GM21526 (cell line): ENCODE results near the gene KIF16B.

Experiments used
- ATAC-seq: cut with Tn5 transposase; IDR thresholded peaks from one replicate; pipeline ENCODE4 v1.9.1; 2021; ENCODE audit warnings: moderate library complexity; ENCODE audit not compliant: unreplicated experiment, low FRiP score

The KIF16B gene

DNA sequence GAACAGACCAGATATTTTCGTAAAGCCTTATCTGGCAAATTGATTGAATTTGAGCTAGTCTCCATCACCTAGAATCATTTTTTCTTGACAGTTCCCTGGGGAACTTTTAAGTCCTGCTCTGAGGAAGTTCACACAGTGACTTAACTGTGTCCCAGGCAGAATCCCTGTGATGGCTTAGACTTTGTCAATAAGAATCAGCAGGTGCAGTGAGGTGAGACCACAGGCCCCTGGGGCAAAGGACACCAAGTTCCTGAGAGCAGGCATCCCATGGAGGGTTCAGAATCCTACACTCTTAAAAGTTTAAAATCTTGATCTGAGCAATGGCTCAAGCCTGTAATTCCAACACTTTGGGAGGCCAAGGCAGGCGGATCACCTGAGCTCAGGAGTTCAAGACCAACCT lies 13.0 kb downstream of the KIF16B start:
- ATAC-seq = no peak

- ATAC-seq = no peak
Measured at GRCh38 chr20:16556301-16556700, 16.9 kb downstream of the KIF16B start.

- no peak for ATAC-seq
Measured at GRCh38 chr20:16555754-16556153, 17.5 kb downstream of the KIF16B start.

- ATAC-seq = no peak
Measured at GRCh38 chr20:16554766-16555543, 18.3 kb downstream of the KIF16B start.

GRCh38 chr20:16553684-16554083 lies 19.6 kb downstream of the KIF16B start:
- no peak for ATAC-seq

DNA sequence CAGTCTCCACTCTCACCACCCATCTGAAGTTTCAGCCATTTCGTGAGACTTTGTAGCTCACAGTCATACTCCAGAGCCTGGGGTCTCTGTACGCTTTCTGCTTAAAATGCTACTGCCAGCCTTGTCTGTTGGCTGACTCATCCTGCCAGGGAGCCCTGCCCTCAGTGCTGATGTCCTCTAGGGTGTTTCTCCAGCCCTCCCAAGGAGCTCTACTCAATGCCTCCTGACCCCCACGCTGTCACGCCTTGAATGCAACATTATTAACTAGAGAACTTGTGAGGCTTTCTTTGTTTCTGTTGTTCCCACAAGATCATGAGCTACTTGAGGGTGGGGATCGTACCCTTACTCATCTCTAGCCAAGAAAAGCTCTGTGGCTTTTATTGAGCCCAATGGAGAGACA lies 20.1 kb downstream of the KIF16B start:
- no peak for ATAC-seq

DNA sequence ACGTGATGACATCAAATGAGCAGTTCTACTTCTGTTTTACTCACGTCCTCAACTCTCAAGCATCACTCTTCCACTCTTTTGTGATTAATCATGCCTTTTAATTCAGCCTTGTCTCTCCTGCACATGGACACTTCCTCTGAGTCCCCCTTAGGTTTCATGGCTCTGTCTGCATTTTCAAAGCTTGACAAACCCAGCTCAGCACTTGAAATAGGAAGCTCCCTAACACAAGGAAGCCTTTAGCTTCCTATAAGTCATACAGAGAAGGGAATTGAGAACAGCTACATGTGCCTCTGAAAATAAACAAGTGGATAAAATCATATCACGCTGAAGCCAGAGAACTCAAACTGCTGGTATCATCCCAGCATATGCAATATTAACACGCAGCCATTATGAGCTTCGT lies 21.2 kb downstream of the KIF16B start:
- ATAC-seq = no peak

GRCh38 chr20:16551607-16552006 lies 21.6 kb downstream of the KIF16B start:
- ATAC-seq = no peak

DNA sequence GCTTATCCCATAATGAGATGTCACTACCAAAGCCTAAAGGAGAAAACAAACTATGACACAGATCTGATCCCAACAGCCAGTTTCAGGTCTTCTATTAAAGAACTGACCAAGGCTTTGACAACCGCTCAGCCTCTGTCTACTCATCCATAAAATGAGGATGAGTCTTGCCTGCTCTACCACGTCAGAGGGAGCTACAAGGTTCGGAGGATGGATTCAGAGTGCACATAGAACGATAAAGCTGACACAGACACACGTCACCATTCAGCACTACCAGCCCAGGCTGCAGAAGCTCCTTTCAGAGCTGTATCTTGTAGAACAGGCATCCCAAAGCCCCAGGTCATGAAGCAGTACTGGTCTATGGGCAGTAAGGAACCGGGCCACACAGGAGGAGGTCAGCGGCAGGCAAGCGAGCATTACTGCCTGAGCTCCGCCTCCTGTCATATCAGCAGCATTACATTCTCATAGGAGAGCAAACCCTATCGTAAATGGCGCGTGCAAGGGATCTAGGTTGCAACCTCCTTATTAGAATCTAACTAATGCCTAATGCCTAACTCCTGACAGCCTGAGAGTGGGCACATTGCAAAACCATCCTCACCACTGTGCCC lies 25.1 kb downstream of the KIF16B start:
- ATAC-seq = no peak

DNA sequence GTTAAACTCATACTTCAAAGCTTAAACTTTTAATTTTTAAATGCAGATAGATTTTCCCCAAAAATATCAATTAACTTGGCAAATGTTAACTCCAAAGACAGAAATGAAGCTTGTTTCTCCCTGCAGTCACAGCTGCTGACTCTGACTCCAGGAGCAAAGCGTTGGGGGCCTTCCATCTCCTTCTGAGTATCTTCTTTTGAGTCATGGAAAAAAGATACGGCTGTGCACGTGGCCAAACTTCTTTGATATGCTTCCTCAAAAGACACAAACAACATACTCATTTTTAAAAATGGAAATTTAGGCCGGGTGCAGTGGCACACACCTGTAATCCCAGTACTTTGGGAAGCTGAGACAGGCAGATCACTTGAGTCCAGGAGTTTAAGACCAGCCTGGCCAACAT lies 28.3 kb downstream of the KIF16B start:
- ATAC-seq = no peak

GRCh38 chr20:16542477-16542876 lies 30.8 kb downstream of the KIF16B start:
- ATAC-seq = no peak

GRCh38 chr20:16541878-16542277 lies 31.4 kb downstream of the KIF16B start:
- no peak for ATAC-seq

DNA sequence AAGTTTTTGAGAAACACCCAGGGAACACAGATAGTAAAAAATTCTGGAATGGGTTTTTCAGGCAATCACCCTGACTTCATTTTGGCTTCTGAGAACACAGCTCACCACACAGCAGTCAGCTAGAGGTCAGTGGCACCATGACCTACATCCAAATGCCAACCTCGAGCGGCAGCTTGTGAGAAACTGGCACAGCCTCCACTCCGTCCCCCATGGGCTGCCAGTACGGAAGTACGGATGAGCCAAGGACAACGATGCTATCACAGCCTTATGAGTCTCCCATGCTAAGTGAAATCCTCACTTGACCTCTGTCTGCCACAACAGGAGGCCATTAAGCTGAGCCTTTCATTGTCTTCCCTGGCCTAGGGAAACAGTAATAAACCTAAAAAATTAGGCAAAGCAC lies 32.0 kb downstream of the KIF16B start:
- no peak for ATAC-seq

- ATAC-seq = no peak
Measured at GRCh38 chr20:16539280-16540021, 33.8 kb downstream of the KIF16B start.

- no peak for ATAC-seq
Measured at GRCh38 chr20:16538779-16539178, 34.5 kb downstream of the KIF16B start.

DNA sequence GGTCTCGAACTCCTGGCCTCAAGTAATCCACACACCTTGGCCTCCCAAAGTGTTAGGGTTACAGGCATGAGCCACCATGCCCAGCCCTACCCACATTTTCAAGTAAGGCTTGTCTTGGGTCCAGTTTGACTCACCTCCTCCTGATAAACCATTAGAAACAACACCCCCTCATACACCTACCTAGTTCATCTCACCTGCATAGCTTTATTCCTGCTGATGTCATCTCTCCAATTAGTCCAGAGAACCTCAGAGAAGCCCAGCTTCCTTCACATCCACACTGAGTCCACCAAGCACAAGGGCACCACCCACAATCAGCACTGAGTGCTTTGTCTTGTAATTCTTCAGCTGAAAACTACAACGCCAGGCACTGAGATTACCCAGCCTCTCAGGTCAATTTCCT lies 35.3 kb downstream of the KIF16B start:
- no peak for ATAC-seq

DNA sequence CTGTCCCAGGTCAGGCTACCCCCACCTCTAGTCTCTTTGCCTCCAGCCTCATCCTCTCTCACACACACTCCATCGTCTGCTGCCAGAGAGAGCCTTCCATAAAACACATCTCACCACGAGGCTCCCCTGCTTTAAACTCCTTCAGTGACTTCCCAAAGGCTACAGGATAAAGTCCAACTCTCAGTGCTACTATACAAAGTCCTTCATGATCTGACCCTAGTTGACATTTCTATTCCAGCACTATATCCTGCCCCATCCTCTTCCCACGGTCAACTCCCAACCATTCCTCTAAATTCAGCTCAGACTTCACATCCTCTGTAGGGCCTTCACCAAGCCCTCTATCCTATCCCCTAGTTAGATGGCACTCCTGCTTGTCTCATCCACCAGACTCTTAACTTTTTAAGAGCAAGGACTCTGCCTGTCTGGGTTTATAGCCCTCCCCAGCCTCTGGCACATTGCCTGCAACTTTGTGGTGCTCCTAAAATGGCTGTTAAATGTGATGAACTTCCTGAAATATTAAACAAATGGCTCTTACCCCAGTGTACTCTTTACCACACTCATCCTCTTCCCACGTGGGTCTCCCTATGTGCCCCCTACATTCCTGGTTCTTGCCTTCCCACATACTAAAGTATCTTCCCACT lies 36.1 kb downstream of the KIF16B start:
- no peak for ATAC-seq

- ATAC-seq = no peak
Measured at GRCh38 chr20:16535277-16535676, 38.0 kb downstream of the KIF16B start.

DNA sequence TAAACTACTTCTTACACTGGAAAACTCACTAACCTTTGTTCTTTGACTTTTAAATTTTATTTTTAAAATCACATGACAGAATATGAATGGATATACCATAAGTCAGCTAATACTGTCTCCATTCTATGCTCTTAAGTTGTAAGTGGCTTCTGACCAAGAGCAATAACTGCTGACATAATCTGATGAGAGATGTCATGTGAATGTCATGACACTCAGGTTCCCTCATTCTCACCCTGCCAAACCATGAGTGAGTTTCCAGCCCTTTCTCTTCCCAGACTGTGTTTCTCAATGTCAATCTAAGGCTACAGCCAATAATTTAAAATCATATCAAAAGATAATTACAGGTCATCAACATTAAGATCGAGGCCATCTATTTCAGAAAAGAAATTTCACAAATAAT lies 39.7 kb downstream of the KIF16B start:
- no peak for ATAC-seq

- no peak for ATAC-seq
Measured at GRCh38 chr20:16531485-16531884, 41.8 kb downstream of the KIF16B start.

DNA sequence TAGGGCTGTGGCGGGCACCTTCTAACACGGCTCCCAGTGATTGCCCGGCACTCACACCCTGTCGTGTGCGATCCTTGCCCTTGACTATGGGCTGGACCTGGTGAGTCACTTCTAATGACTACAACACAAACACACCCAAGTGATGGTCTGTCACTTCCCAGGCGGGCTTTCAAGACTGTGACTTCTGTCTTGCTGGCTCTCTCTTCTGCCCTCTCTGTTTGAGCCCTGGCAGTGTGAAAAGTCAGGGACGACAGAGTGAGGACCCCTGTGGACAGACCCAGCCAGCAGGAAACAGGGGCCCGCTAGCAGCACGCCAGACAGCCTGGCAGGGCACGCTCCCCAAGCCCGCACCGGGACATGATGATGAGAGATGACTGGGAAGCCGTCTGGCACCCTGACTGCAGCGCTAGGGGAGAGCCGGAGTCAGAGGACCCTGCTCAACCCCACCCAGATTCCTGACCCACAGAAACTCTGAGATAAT lies 43.0 kb downstream of the KIF16B start:
- ATAC-seq = no peak
